ENCODE measurements around the gene AEBP1.

DNA sequence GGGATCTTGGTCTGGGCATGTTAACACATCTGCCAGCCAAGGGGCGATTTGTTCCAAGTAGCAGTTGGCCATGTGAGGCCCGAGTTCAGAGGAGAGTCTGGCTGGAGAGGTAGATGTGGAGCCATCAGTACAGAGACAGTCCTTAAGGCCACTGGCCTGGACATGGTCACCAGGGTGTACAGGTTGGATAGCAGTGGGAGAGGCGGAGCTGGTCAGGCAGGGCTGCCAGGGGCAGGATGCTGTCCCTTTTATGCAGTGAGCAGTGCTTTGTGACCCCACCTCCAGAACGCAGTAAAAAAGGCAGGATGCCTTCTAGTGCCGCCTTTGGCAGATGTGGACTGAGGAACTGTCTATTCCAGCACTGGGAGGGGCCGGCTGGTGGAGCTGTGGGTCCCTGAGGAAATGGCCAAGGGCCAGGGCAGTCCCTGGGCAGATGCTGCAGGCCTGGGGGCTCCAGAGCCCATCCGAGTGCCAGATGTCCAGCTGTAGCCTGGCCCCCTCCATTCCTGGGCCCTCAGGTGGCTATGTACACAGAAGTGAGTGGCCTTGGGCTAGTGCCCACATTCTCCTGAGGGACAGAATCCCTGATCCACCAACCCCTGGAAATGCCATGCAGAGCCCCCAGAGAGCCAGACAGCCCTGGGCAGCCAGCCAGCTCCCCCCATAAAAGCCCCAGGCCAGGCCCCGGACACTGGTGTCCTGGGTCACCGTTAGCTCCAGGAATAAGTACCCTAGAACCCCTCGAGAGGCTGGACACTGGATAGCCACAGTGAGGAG, 54.1 kb downstream of the AEBP1 start:
- TF ChIP-seq, protein P1, sequence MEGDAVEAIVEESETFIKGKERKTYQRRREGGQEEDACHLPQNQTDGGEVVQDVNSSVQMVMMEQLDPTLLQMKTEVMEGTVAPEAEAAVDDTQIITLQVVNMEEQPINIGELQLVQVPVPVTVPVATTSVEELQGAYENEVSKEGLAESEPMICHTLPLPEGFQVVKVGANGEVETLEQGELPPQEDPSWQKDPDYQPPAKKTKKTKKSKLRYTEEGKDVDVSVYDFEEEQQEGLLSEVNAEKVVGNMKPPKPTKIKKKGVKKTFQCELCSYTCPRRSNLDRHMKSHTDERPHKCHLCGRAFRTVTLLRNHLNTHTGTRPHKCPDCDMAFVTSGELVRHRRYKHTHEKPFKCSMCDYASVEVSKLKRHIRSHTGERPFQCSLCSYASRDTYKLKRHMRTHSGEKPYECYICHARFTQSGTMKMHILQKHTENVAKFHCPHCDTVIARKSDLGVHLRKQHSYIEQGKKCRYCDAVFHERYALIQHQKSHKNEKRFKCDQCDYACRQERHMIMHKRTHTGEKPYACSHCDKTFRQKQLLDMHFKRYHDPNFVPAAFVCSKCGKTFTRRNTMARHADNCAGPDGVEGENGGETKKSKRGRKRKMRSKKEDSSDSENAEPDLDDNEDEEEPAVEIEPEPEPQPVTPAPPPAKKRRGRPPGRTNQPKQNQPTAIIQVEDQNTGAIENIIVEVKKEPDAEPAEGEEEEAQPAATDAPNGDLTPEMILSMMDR (conservative IDR thresholded peaks at IDR 0.05 in 1 of 2, IDR thresholded peaks at IDR 0.05 in 1 of 2; ENCODE audit: low read depth in 1 of 2, low read length in 2 of 2): no peak
- TF ChIP-seq EZH2 (IDR thresholded peaks at IDR 0.05; ENCODE audit: low read length, missing control alignments): no peak

Measured in fibroblast of lung (primary cell).